ENCODE data around the gene TCF7L1.

- TF ChIP-seq CTCF (IDR thresholded peaks at IDR 0.05; ENCODE audit: low read length): no peak
- TF ChIP-seq EZH2 (IDR thresholded peaks at IDR 0.05; ENCODE audit: borderline replicate concordance, low read length): no peak
Measured at GRCh38 chr2:85110991-85111560, 22.1 kb upstream of the TCF7L1 start.

All from OCI-LY1 (cell line).